AG04450 (cell line): ENCODE data around the gene PDGFB. TPM values are rescaled to one million over a fixed set of nuclear protein-coding genes. Genes with fewer than 3 reads are reported as not detected.
A peak's percentile ranks its signal among the peaks of the same experiment; 100 is the strongest.

ENCODE experiments used
- CTCF ChIA-PET: fragments of 300-600, 350-600 bp; formaldehyde crosslinking; extraction: SDS; loops from one replicate; lab custom pipeline; 2022; ENCODE audit warnings: antibody characterized with exemption, inconsistent platforms; lab: Charles Lee
- POLR2A ChIA-PET: fragments of 350-600 bp; formaldehyde crosslinking; extraction: SDS; loops from one replicate; lab custom pipeline; 2021; ENCODE audit warnings: antibody characterized with exemption, inconsistent platforms; lab: Yijun Ruan, JAX
- DNase-seq: peaks from one replicate; pipeline ENCODE4 v3.0.0-alpha.2; 2011; ENCODE audit warnings: low read depth, low spot score
- H3K27ac ChIP-seq: one replicate; pipeline ENCODE4 v1.5.1; 2012; ENCODE audit warnings: low read depth, low read length, control low read depth
- H3K27me3 ChIP-seq: one replicate; pipeline ENCODE4 v1.6.0; 2012; ENCODE audit warnings: low read length; ENCODE audit not compliant: control insufficient read depth, insufficient read depth
- H3K4me3 ChIP-seq: 2 replicates; pipeline ENCODE4 v1.5.1; 2011; ENCODE audit warnings: mild to moderate bottlenecking, low read depth, low read length, control low read depth
- H3K9me3 ChIP-seq: 2 replicates; pipeline ENCODE4 v1.5.1; 2012; ENCODE audit warnings: low read length; ENCODE audit not compliant: control insufficient read depth, insufficient read depth
- CTCF ChIP-seq: IDR thresholded peaks from 2 replicates; pipeline ENCODE4 v1.5.1; 2011; ENCODE audit warnings: low read depth, low read length, control low read depth, inconsistent platforms
- polyA plus RNA-seq: library from polyadenylated mRNA; depleted of rRNA; stranded (reverse); fragments of >200 nt; gene quantifications from 2 replicates; pipeline ENCODE4 v1.2.3, GENCODE V29; 2011

The PDGFB gene
- polyA plus RNA-seq, 1 experiment: 0.19 TPM

GRCh38 chr22:39257901-39258475 lies 13.2 kb upstream of the PDGFB start:
- POLR2A ChIA-PET: interaction anchor here (1.0 kb wide), 1 partner anchor 62 kb away, joined by 3 read pairs; the partner anchor contains the start of gene RPL3
- Histone ChIP-seq H3K27me3 (no peaks in the 10 kb centered on the region), H3K9me3 (peaks cover 19% of the 10 kb centered on the region), H3K4me3 (no peak overlapping the region), H3K27ac (no peak overlapping the region)
- CTCF ChIA-PET: no interaction called here
- no peak for DNase-seq
- no peak for TF ChIP-seq CTCF

- CTCF ChIA-PET: no interaction called here
- DNase-seq: no peak
- POLR2A ChIA-PET: interaction anchor here (1.0 kb wide), 1 partner anchor 63 kb away, joined by 3 read pairs; the partner anchor contains the start of gene RPL3
- Histone ChIP-seq H3K4me3 (no peak overlapping the region), H3K9me3 (peaks cover 12% of the 10 kb centered on the region), H3K27me3 (no peaks in the 10 kb centered on the region), H3K27ac (no peak overlapping the region)
- TF ChIP-seq CTCF: no peak
These were observed 12.2 kb upstream of the PDGFB start for GRCh38 chr22:39256979-39257378.

- Histone ChIP-seq H3K27me3 (no peaks in the 10 kb centered on the region), H3K4me3 (no peak overlapping the region), H3K27ac (no peak overlapping the region), H3K9me3 (peaks cover 5% of the 10 kb centered on the region)
- no peak for TF ChIP-seq CTCF
- DNase-seq: no peak
- ChIA-PET CTCF (no interaction called here), POLR2A (no interaction called here)
These were observed 11.4 kb upstream of the PDGFB start for GRCh38 chr22:39256186-39256552.

- no peak for DNase-seq
- POLR2A ChIA-PET: no interaction called here
- Histone ChIP-seq H3K27me3 (no peaks in the 10 kb centered on the region), H3K9me3 (no peaks in the 10 kb centered on the region), H3K27ac (peak overlapping the region; percentile 71), H3K4me3 (no peak overlapping the region)
- CTCF ChIA-PET: no interaction called here
- TF ChIP-seq CTCF: no peak
These were observed 10.8 kb upstream of the PDGFB start for GRCh38 chr22:39255449-39256185.

GRCh38 chr22:39254789-39255298 lies 10.1 kb upstream of the PDGFB start:
- peak overlapping the region; percentile 71 for H3K27ac ChIP-seq
- no peaks in the 10 kb centered on the region for H3K27me3 ChIP-seq
- DNase-seq: no peak
- POLR2A ChIA-PET: interaction anchor here (2.3 kb wide), 1 partner anchor 57 kb away, joined by 12 read pairs; no protein-coding TSS in a partner anchor
- CTCF ChIA-PET: no interaction called here
- TF ChIP-seq CTCF: no peak
- no peaks in the 10 kb centered on the region for H3K9me3 ChIP-seq
- no peak overlapping the region for H3K4me3 ChIP-seq
